ENCODE measurements around the gene MYO16.

Gene MYO16

DNA sequence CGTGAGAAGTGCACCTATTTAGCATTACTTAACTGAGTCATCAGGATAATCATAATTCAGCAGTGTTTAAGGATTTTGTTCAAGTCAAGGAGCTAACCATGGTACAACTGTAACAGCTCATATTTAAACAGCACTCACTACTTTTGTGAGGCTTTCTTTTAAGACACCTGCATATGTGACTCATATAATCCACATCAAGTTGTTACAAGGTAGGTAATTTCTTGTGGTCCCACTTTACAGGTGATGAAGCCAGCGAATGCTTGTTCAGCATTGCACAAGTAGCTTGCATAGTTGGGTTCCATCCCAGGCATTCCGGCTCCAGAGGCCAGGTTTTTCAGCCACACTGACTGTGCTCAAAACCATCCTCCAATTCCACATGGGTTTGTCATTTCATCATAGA is 569.2 kb downstream of the MYO16 start:
- H2BK12ac ChIP-seq (ENCODE audit: low read length in 2 of 2) = no peak overlapping the region
- WGBS = 76% methylated on average over 3 of the region's 3 CpGs

GRCh38 chr13:109199280-109199679 is 569.9 kb downstream of the MYO16 start:
- WGBS = 10% methylated on average over 3 of the region's 4 CpGs

More for the DNA sequence above, 569.2 kb downstream of the MYO16 start:
- no peak overlapping the region for H3K23ac ChIP-seq (ENCODE audit: low read length in 2 of 2)
- no peaks in the 10 kb centered on the region for H3K27me3 ChIP-seq (ENCODE audit: control insufficient read depth in 1 of 2, insufficient read depth in 1 of 2, low read length in 2 of 2)
- H3K18ac ChIP-seq (ENCODE audit: low read depth in 1 of 2, low read length in 2 of 2) = no peak overlapping the region
- no peak overlapping the region for H3K27ac ChIP-seq (ENCODE audit: low read length, poor library complexity, severe bottlenecking)
- H2BK15ac ChIP-seq (ENCODE audit: low read depth, poor library complexity, severe bottlenecking) = no peak overlapping the region
- H3K4me1 ChIP-seq (ENCODE audit: control insufficient read depth, insufficient read depth, low read depth, low read length) = no peaks in the 10 kb centered on the region
- H3K9ac ChIP-seq (ENCODE audit: low read length) = no peak overlapping the region
- no peak overlapping the region for H3K4ac ChIP-seq (ENCODE audit: low read depth in 1 of 2, low read length in 2 of 2)
- H4K8ac ChIP-seq (ENCODE audit: low read length) = no peak overlapping the region
- DNase-seq = peak; percentile 5
- H2BK120ac ChIP-seq (ENCODE audit: low read depth, low read length) = no peak overlapping the region
- H3K14ac ChIP-seq (ENCODE audit: low read length in 2 of 2) = no peak overlapping the region
- H3K79me1 ChIP-seq (replicated peaks; ENCODE audit: low read length, poor library complexity, severe bottlenecking) = no peaks in the 10 kb centered on the region
- H3K4me3 ChIP-seq (ENCODE audit: insufficient read depth in 1 of 2, low read depth in 1 of 2, low read length in 2 of 2) = no peak overlapping the region
- H3K36me3 ChIP-seq (ENCODE audit: control insufficient read depth in 1 of 2, insufficient read depth in 2 of 2, low read depth in 1 of 2, low read length in 2 of 2) = no peaks in the 10 kb centered on the region
- no peak overlapping the region for H2BK5ac ChIP-seq (ENCODE audit: low read depth, low read length, poor library complexity, severe bottlenecking)
- no peak overlapping the region for H4K91ac ChIP-seq (ENCODE audit: low read length)
- no peaks in the 10 kb centered on the region for H3K9me3 ChIP-seq (ENCODE audit: control insufficient read depth, low read length)
- no peak overlapping the region for H2AFZ ChIP-seq (ENCODE audit: low read depth, low read length)
- no peak overlapping the region for H3K4me2 ChIP-seq (ENCODE audit: low read length, poor library complexity, severe bottlenecking)
- no peak overlapping the region for H2AK5ac ChIP-seq (ENCODE audit: low read length, severe bottlenecking)

DNA sequence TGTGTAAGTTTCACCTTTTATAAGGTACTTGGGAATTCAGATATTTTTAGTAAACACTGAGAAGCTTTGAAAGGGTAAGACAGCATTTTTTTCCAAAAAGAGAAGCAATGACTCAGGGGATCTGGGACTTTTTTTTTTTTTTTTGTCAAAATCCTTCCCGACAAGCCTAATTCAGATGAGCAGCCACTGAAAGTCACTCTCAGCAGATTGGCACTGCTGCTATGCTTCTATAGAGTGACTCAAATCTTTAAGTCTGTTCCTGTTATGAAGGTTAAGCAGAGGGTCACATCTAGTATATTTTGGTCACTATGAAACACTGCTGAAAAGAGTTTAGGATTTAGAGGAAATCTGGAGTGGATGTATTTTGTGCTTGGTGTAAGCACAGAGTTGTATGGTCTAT is 571.1 kb downstream of the MYO16 start:
- 20% methylated on average over 1 of the region's 1 CpG for WGBS
- no peak overlapping the region for H2AFZ ChIP-seq (ENCODE audit: low read depth, low read length)

More at GRCh38 chr13:109199280-109199679, 569.9 kb downstream of the MYO16 start:
- Histone ChIP-seq H3K9ac (ENCODE audit: low read length) (no peak overlapping the region), H3K4me2 (ENCODE audit: low read length, poor library complexity, severe bottlenecking) (no peak overlapping the region), H3K27me3 (ENCODE audit: control insufficient read depth in 1 of 2, insufficient read depth in 1 of 2, low read length in 2 of 2) (no peaks in the 10 kb centered on the region), H2BK15ac (ENCODE audit: low read depth, poor library complexity, severe bottlenecking) (no peak overlapping the region), H2BK12ac (ENCODE audit: low read length in 2 of 2) (no peak overlapping the region), H2BK120ac (ENCODE audit: low read depth, low read length) (no peak overlapping the region), H3K18ac (ENCODE audit: low read depth in 1 of 2, low read length in 2 of 2) (no peak overlapping the region), H2BK5ac (ENCODE audit: low read depth, low read length, poor library complexity, severe bottlenecking) (no peak overlapping the region), H4K91ac (ENCODE audit: low read length) (no peak overlapping the region), H3K79me1 (replicated peaks; ENCODE audit: low read length, poor library complexity, severe bottlenecking) (no peaks in the 10 kb centered on the region), H3K9me3 (ENCODE audit: control insufficient read depth, low read length) (no peaks in the 10 kb centered on the region), H3K14ac (ENCODE audit: low read length in 2 of 2) (no peak overlapping the region), H3K4me3 (ENCODE audit: insufficient read depth in 1 of 2, low read depth in 1 of 2, low read length in 2 of 2) (no peak overlapping the region), H2AFZ (ENCODE audit: low read depth, low read length) (no peak overlapping the region), H3K36me3 (ENCODE audit: control insufficient read depth in 1 of 2, insufficient read depth in 2 of 2, low read depth in 1 of 2, low read length in 2 of 2) (no peaks in the 10 kb centered on the region), H3K4me1 (ENCODE audit: control insufficient read depth, insufficient read depth, low read depth, low read length) (no peaks in the 10 kb centered on the region), H3K4ac (ENCODE audit: low read depth in 1 of 2, low read length in 2 of 2) (no peak overlapping the region), H3K23ac (ENCODE audit: low read length in 2 of 2) (no peak overlapping the region), H4K8ac (ENCODE audit: low read length) (no peak overlapping the region), H2AK5ac (ENCODE audit: low read length, severe bottlenecking) (no peak overlapping the region), H3K27ac (ENCODE audit: low read length, poor library complexity, severe bottlenecking) (no peak overlapping the region)
- peak; percentile 58 for DNase-seq

GRCh38 chr13:109203587-109203986 is 574.2 kb downstream of the MYO16 start:
- no peak overlapping the region for H3K4me3 ChIP-seq (ENCODE audit: insufficient read depth in 1 of 2, low read depth in 1 of 2, low read length in 2 of 2)
- H2AFZ ChIP-seq (ENCODE audit: low read depth, low read length) = no peak overlapping the region
- peak overlapping the region in 1 of 2 experiments; percentile 33 for H2BK12ac ChIP-seq (ENCODE audit: low read length in 2 of 2)
- WGBS = 96% methylated on average over 3 of the region's 3 CpGs
- no peak overlapping the region for H3K9ac ChIP-seq (ENCODE audit: low read length)
- peak overlapping the region; percentile 47 for H4K8ac ChIP-seq (ENCODE audit: low read length)
- H3K27ac ChIP-seq (ENCODE audit: low read length, poor library complexity, severe bottlenecking) = no peak overlapping the region
- no peaks in the 10 kb centered on the region for H3K9me3 ChIP-seq (ENCODE audit: control insufficient read depth, low read length)
- H2AK5ac ChIP-seq (ENCODE audit: low read length, severe bottlenecking) = no peak overlapping the region
- no peaks in the 10 kb centered on the region for H3K79me1 ChIP-seq (replicated peaks; ENCODE audit: low read length, poor library complexity, severe bottlenecking)
- H3K23ac ChIP-seq (ENCODE audit: low read length in 2 of 2) = no peak overlapping the region
- no peak overlapping the region for H3K4me2 ChIP-seq (ENCODE audit: low read length, poor library complexity, severe bottlenecking)
- no peak for DNase-seq
- no peaks in the 10 kb centered on the region for H3K4me1 ChIP-seq (ENCODE audit: control insufficient read depth, insufficient read depth, low read depth, low read length)
- H4K91ac ChIP-seq (ENCODE audit: low read length) = no peak overlapping the region
- no peaks in the 10 kb centered on the region for H3K27me3 ChIP-seq (ENCODE audit: control insufficient read depth in 1 of 2, insufficient read depth in 1 of 2, low read length in 2 of 2)
- no peak overlapping the region for H3K4ac ChIP-seq (ENCODE audit: low read depth in 1 of 2, low read length in 2 of 2)
- H2BK5ac ChIP-seq (ENCODE audit: low read depth, low read length, poor library complexity, severe bottlenecking) = no peak overlapping the region
- H2BK15ac ChIP-seq (ENCODE audit: low read depth, poor library complexity, severe bottlenecking) = no peak overlapping the region
- peak overlapping the region in 1 of 2 experiments; percentile 16 for H3K18ac ChIP-seq (ENCODE audit: low read depth in 1 of 2, low read length in 2 of 2)
- no peaks in the 10 kb centered on the region for H3K36me3 ChIP-seq (ENCODE audit: control insufficient read depth in 1 of 2, insufficient read depth in 2 of 2, low read depth in 1 of 2, low read length in 2 of 2)
- H3K14ac ChIP-seq (ENCODE audit: low read length in 2 of 2) = no peak overlapping the region
- no peak overlapping the region for H2BK120ac ChIP-seq (ENCODE audit: low read depth, low read length)

More for the DNA sequence above, 571.1 kb downstream of the MYO16 start:
- Histone ChIP-seq H3K9ac (ENCODE audit: low read length) (no peak overlapping the region), H2BK12ac (ENCODE audit: low read length in 2 of 2) (no peak overlapping the region), H3K79me1 (replicated peaks; ENCODE audit: low read length, poor library complexity, severe bottlenecking) (no peaks in the 10 kb centered on the region), H2BK120ac (ENCODE audit: low read depth, low read length) (no peak overlapping the region), H3K23ac (ENCODE audit: low read length in 2 of 2) (no peak overlapping the region), H2BK5ac (ENCODE audit: low read depth, low read length, poor library complexity, severe bottlenecking) (no peak overlapping the region), H3K4me1 (ENCODE audit: control insufficient read depth, insufficient read depth, low read depth, low read length) (no peaks in the 10 kb centered on the region), H3K14ac (ENCODE audit: low read length in 2 of 2) (no peak overlapping the region), H2AK5ac (ENCODE audit: low read length, severe bottlenecking) (no peak overlapping the region), H4K8ac (ENCODE audit: low read length) (no peak overlapping the region), H3K4me3 (ENCODE audit: insufficient read depth in 1 of 2, low read depth in 1 of 2, low read length in 2 of 2) (no peak overlapping the region), H3K4ac (ENCODE audit: low read depth in 1 of 2, low read length in 2 of 2) (no peak overlapping the region), H3K27me3 (ENCODE audit: control insufficient read depth in 1 of 2, insufficient read depth in 1 of 2, low read length in 2 of 2) (no peaks in the 10 kb centered on the region), H3K4me2 (ENCODE audit: low read length, poor library complexity, severe bottlenecking) (no peak overlapping the region), H3K9me3 (ENCODE audit: control insufficient read depth, low read length) (no peaks in the 10 kb centered on the region), H4K91ac (ENCODE audit: low read length) (no peak overlapping the region), H3K18ac (ENCODE audit: low read depth in 1 of 2, low read length in 2 of 2) (no peak overlapping the region), H2BK15ac (ENCODE audit: low read depth, poor library complexity, severe bottlenecking) (no peak overlapping the region), H3K36me3 (ENCODE audit: control insufficient read depth in 1 of 2, insufficient read depth in 2 of 2, low read depth in 1 of 2, low read length in 2 of 2) (no peaks in the 10 kb centered on the region), H3K27ac (ENCODE audit: low read length, poor library complexity, severe bottlenecking) (no peak overlapping the region)
- DNase-seq = peak; percentile 14
